Measurements from ENCODE around the gene ENHO. TPM values are rescaled to one million over a fixed set of nuclear protein-coding genes. Genes with fewer than 3 reads are reported as not detected.

Gene ENHO
- total and polyA plus RNA-seq, 10 donors: 0.35 to 0.94 (median 0.81) TPM; not detected in 4

DNA sequence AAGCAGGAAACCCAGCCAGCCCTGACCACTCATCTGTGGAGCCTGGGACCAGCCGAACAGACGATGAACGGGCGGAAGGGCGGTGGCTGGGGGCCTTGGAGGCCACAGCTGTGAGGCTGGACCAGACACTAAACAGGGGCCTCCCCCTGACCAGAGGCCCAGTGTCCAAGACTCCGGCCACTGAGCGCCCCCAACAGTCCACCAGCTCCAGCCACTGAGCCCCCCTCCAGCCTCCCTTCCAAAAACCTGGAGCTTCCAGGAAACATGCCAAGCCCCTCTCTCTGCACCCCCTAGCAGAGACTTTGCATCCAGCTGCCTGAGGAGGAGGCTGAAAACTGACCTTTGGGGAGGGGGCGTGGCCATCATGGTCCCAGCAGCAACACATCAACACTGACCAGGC is 43.5 kb upstream of the ENHO start:
- peak overlapping the region in 2 of 8 donors; percentile 10 to 33 for H3K27ac ChIP-seq
- no peaks in the 10 kb centered on the region for H3K36me3 ChIP-seq
- no peak overlapping the region for H3K4me3 ChIP-seq
- intact Hi-C loops (cut with DNase I; ENCODE audit: low total_unique reads): no loop called here
- 52 to 59% (median 58%) methylated on average over 4 to 8 of the region's 8 CpGs for WGBS, 5 donors
- peaks cover 0 to 34% (median 0%) of the 10 kb centered on the region in 7 donors for H3K27me3 ChIP-seq (replicated peaks in 1 of 7)
- H3K9me3 ChIP-seq: peaks cover 0 to 8% (median 3%) of the 10 kb centered on the region in 8 donors
- H3K4me1 ChIP-seq: peaks cover 0 to 62% (median 18%) of the 10 kb centered on the region in 6 donors
- TF ChIP-seq, protein P1, sequence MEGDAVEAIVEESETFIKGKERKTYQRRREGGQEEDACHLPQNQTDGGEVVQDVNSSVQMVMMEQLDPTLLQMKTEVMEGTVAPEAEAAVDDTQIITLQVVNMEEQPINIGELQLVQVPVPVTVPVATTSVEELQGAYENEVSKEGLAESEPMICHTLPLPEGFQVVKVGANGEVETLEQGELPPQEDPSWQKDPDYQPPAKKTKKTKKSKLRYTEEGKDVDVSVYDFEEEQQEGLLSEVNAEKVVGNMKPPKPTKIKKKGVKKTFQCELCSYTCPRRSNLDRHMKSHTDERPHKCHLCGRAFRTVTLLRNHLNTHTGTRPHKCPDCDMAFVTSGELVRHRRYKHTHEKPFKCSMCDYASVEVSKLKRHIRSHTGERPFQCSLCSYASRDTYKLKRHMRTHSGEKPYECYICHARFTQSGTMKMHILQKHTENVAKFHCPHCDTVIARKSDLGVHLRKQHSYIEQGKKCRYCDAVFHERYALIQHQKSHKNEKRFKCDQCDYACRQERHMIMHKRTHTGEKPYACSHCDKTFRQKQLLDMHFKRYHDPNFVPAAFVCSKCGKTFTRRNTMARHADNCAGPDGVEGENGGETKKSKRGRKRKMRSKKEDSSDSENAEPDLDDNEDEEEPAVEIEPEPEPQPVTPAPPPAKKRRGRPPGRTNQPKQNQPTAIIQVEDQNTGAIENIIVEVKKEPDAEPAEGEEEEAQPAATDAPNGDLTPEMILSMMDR (IDR thresholded peaks at IDR 0.05 in 8 of 11, conservative IDR thresholded peaks at IDR 0.05 in 3 of 11): no peak
- peak in 1 of 3 donors; percentile 27 for TF ChIP-seq POLR2AphosphoS5 (IDR thresholded peaks at IDR 0.05)
- no peak for DNase-seq

DNA sequence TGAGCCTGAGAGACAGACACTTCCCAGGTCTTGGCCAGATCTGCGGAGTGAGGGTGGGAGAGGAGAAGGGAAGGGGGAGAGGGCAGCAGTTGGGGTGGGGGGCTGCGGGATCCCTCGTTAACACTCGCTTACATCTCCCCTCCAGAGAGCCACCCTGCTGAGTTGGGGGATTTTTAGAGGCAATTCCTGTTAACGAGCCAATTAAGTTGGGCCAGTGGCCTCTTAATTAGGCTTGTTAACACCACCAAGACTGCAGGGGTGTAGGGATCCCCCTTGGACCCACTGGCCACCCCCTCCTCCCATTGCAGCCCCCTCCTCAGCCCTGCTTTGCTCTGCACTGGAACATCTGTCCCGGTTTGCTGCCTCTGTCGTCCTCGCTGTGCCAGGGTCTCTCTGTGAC is 43.1 kb upstream of the ENHO start:
- 49 to 63% (median 57%) methylated on average over 8 of the region's 8 CpGs for whole genome bisulfite sequencing, 5 donors

DNA sequence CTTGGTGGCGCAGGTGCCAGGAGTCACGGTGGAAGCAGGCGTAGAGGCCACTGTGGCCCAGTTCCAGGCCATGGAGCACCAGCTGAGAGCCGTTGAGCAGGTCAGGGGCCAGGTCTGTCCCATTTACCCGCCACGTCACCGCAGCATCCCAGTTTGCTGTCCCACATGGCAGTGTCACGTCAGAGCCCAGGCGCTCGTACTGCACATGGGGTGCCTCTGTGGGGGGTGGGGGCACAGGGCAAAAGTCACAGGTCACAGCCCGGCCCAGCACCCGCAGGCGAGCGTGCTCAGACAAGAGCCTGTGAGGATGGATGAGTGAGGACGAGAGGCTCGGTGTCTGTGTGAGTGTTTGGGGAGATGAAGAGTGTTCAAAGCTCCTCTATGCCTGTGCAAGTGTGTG is 41.8 kb upstream of the ENHO start:
- DNase-seq: no peak
- Histone ChIP-seq H3K4me1 (peaks cover 7 to 64% (median 25%) of the 10 kb centered on the region in 6 donors), H3K9me3 (peaks cover 0 to 8% (median 3%) of the 10 kb centered on the region in 8 donors), H3K4me3 (no peak overlapping the region), H3K36me3 (no peaks in the 10 kb centered on the region), H3K27me3 (replicated peaks in 1 of 7) (peaks cover 0 to 47% (median 0%) of the 10 kb centered on the region in 7 donors), H3K27ac (peak overlapping the region in 2 of 8 donors; percentile 11 to 33)
- 88 to 93% (median 91%) methylated on average over 11 to 16 of the region's 16 CpGs for WGBS, 5 donors
- intact Hi-C loops (cut with DNase I; ENCODE audit: low total_unique reads): no loop called here
- TF ChIP-seq POLR2A (IDR thresholded peaks at IDR 0.05): no peak
- TF ChIP-seq POLR2AphosphoS5 (IDR thresholded peaks at IDR 0.05): no peak
- TF ChIP-seq, protein P1 (IDR thresholded peaks at IDR 0.05 in 8 of 11, conservative IDR thresholded peaks at IDR 0.05 in 3 of 11): no peak

More for the DNA sequence above, 43.1 kb upstream of the ENHO start:
- H3K4me1 ChIP-seq: peaks cover under 1 to 64% (median 21%) of the 10 kb centered on the region in 6 donors
- DNase-seq: no peak
- H3K4me3 ChIP-seq: no peak overlapping the region
- intact Hi-C loops (cut with DNase I; ENCODE audit: low total_unique reads): no loop called here
- H3K27me3 ChIP-seq (replicated peaks in 1 of 7): peaks cover 0 to 35% (median 0%) of the 10 kb centered on the region in 7 donors
- H3K9me3 ChIP-seq: peaks cover 0 to 8% (median 3%) of the 10 kb centered on the region in 8 donors
- TF ChIP-seq POLR2A (IDR thresholded peaks at IDR 0.05) (no peak), POLR2AphosphoS5 (IDR thresholded peaks at IDR 0.05) (no peak)
- TF ChIP-seq, protein P1 (IDR thresholded peaks at IDR 0.05 in 8 of 11, conservative IDR thresholded peaks at IDR 0.05 in 3 of 11): no peak
- H3K36me3 ChIP-seq: no peaks in the 10 kb centered on the region
- H3K27ac ChIP-seq: peak overlapping the region in 2 of 8 donors; percentile 10 to 33

DNA sequence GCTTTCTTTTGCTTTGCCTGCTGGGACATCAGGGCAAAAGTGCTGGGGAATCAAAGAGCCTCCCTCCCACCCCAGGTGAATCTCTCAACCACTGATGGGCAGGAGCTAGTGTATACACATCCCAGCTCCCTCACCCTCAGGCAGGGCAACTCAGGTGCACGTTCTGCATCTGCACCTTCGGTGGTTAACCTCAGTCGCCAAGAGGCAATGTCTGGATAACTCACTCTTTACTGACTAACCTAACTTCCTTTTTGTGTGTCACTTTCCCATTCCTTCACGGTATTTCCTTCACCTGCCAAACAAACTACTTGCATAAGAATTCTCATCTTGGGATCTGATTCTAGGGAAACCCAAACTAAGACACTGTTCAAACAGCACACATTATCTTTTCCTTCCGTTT is 40.5 kb upstream of the ENHO start:
- peaks cover 0 to 56% (median 0%) of the 10 kb centered on the region in 7 donors for H3K27me3 ChIP-seq (replicated peaks in 1 of 7)
- no peak for DNase-seq
- intact Hi-C loops (cut with DNase I; ENCODE audit: low total_unique reads): no loop called here
- TF ChIP-seq POLR2AphosphoS5 (IDR thresholded peaks at IDR 0.05) (no peak), POLR2A (IDR thresholded peaks at IDR 0.05) (no peak)
- TF ChIP-seq, protein P1 (IDR thresholded peaks at IDR 0.05 in 8 of 11, conservative IDR thresholded peaks at IDR 0.05 in 3 of 11): no peak
- H3K36me3 ChIP-seq: no peaks in the 10 kb centered on the region
- H3K9me3 ChIP-seq: peaks cover 0 to 8% (median 3%) of the 10 kb centered on the region in 8 donors
- H3K27ac ChIP-seq: no peak overlapping the region
- H3K4me3 ChIP-seq: no peak overlapping the region
- peaks cover 15 to 66% (median 34%) of the 10 kb centered on the region in 6 donors for H3K4me1 ChIP-seq
- WGBS, 5 donors: 62 to 72% (median 64%) methylated on average over 5 of the region's 5 CpGs
